NCI-H2227 (cell line): ENCODE measurements around the gene SYPL1.

Experiments
- DNase-seq: peaks from one replicate; lab custom pipeline; 2025; ENCODE audit not compliant: unreplicated experiment; lab: John Stamatoyannopoulos, UW

SYPL1 gene

DNA sequence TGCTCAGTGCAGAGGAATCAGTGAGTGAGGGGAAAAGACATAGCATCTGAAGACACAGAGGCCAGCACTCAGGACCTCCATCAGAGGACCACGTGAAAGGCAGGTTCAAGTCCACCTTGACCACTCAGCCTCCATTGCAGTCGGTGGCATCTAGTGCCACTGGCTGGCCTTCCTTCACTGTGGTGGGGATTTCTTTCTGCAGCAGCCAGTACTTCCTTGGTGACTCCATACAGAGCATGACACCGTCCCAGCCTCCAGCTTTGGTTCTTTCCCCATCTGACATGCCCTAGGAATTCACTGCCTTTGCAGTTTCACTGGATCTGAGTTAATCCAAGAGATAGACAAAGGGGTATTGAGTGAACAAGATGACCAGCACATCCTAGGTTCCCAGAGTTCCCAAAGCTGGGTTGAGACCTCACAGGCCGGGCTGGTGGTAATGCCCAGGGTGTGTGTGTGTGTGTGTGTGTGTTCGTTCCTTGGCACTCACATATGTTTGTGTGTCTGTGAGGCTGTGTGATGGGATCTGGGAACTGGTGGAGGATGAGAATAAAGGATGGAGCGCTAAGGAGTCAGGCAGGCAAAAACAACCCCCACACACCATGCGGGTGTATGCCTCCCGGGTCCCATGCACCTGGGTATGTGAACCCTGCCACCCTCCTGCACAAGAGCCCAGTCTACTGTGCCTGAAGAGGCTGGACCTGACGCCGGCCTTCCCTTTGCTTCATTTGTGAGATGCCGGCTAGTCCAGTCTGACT is 57.8 kb downstream of the SYPL1 start:
- no peak for DNase-seq

GRCh38 chr7:106053109-106053508 is 59.0 kb downstream of the SYPL1 start:
- no peak for DNase-seq

- DNase-seq: no peak
These were observed 59.4 kb downstream of the SYPL1 start for GRCh38 chr7:106052681-106053080.

- no peak for DNase-seq
These were observed 61.4 kb downstream of the SYPL1 start for GRCh38 chr7:106050746-106051117.

GRCh38 chr7:106050002-106050745 is 61.9 kb downstream of the SYPL1 start:
- DNase-seq: no peak

GRCh38 chr7:106049139-106049752 is 62.9 kb downstream of the SYPL1 start:
- no peak for DNase-seq

- no peak for DNase-seq
These were observed 63.4 kb downstream of the SYPL1 start for GRCh38 chr7:106048706-106049020.

GRCh38 chr7:106047818-106048705 is 64.0 kb downstream of the SYPL1 start:
- DNase-seq: peak; percentile 69

GRCh38 chr7:106047184-106047583 is 64.9 kb downstream of the SYPL1 start:
- no peak for DNase-seq

- DNase-seq: no peak
These were observed 66.5 kb downstream of the SYPL1 start for GRCh38 chr7:106045586-106045985.

DNA sequence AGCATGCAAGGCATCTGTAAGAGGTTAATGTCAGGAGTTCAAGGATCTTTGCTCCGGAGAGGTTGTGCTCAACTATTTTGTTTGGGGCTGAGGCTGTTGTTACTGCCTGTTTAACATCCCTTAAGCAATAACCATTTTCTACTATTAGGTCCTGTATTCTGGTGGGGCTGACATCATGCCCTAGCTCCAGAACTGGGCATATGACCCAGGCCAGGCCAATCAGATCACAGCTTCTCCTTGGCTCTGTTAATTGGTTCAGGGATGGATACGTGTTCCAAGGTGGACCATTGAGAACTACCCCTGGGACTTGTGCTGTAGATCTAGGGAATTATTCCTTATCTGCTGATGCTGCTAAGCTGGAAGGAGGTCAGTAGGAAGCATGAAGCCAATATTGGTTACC is 67.0 kb downstream of the SYPL1 start:
- DNase-seq: no peak

DNA sequence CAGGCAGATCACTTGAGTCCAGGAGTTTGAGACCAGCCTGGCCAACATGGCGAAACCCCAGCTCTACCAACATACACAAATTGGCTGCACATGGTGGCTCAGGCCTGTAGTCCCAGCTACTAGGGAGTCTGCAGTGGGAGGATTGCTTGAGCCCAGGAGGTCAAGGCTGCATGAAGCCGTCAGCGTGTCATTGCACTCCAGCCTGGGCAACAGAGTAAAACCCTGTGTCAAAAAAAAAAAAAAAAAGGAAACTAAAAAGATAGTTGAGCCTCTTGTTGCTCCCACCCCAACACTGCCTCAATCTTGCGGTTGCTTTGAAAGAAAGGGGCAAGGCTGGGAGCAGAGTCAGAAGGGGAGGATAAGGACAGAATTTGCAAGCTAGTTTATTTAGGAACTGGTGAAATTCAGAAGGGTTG is 69.9 kb downstream of the SYPL1 start:
- no peak for DNase-seq

DNA sequence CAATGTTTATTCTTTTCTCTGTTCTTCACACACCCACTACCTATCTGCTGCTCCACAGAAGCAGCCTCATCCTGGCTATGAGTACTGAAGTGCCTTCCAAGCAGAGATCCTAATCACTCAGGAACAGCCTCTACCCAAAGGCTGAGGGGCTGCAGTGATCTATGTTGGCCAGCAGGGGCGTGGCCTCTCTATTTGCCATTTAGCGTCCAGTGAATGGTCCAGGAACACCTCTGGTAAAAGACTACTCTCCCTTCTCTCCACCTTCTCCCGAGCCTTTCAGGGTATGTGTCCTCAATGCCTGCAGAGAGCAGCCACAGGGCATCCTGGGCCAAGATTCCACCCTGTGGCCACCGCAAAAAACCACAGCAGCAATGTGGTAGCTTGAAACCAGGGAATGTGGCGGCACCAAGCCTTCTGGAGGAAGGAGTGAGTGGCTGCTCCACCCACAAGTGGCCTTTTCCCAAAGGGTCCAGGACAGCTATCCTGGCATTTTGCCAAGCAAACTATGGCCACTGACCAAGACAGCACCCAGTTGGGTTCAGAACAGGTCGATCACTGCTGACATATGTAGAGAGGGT is 70.9 kb downstream of the SYPL1 start:
- peak; percentile 78 for DNase-seq
